CD4-positive, alpha-beta T cell treated with Interleukin-15 for 1 hour (primary cell): ENCODE measurements around the gene P4HA2.

Experiments
- DNase-seq: peaks from one replicate; pipeline ENCODE4 v3.0.0-alpha.2; 2020

P4HA2 gene

GRCh38 chr5:132264546-132265335 is 37.1 kb upstream of the P4HA2 start:
- DNase-seq = no peak

- no peak for DNase-seq
These were observed 36.1 kb upstream of the P4HA2 start for GRCh38 chr5:132263548-132264261.

GRCh38 chr5:132262882-132263547 is 35.4 kb upstream of the P4HA2 start:
- no peak for DNase-seq

GRCh38 chr5:132261881-132262845 is 34.5 kb upstream of the P4HA2 start:
- no peak for DNase-seq

- no peak for DNase-seq
These were observed 33.3 kb upstream of the P4HA2 start for GRCh38 chr5:132260714-132261551.

GRCh38 chr5:132260051-132260450 is 32.4 kb upstream of the P4HA2 start:
- DNase-seq = no peak

GRCh38 chr5:132259069-132259851 is 31.6 kb upstream of the P4HA2 start:
- DNase-seq = no peak

- DNase-seq = no peak
These were observed 30.7 kb upstream of the P4HA2 start for GRCh38 chr5:132258102-132259068.

- DNase-seq = no peak
These were observed 29.8 kb upstream of the P4HA2 start, which contains the start of gene PDLIM4 for GRCh38 chr5:132257131-132258101. Gene PDLIM4 (plus strand): TSS chr5:132257696. CDS start chr5:132257735, 39 bp downstream.

- DNase-seq = no peak
These were observed 29.1 kb upstream of the P4HA2 start for GRCh38 chr5:132256783-132257130.

GRCh38 chr5:132256086-132256782 is 28.6 kb upstream of the P4HA2 start:
- DNase-seq = no peak

- no peak for DNase-seq
These were observed 26.8 kb upstream of the P4HA2 start for GRCh38 chr5:132254321-132254977.

- no peak for DNase-seq
These were observed 26.0 kb upstream of the P4HA2 start for GRCh38 chr5:132253452-132254320.

- no peak for DNase-seq
These were observed 25.4 kb upstream of the P4HA2 start for GRCh38 chr5:132253008-132253441.

- DNase-seq = no peak
These were observed 23.6 kb upstream of the P4HA2 start for GRCh38 chr5:132251220-132251725.

GRCh38 chr5:132250547-132250946 is 22.9 kb upstream of the P4HA2 start:
- no peak for DNase-seq
